ENCODE measurements around the gene PPP1R13L. TPM values are rescaled to one million over a fixed set of nuclear protein-coding genes. Genes with fewer than 3 reads are reported as not detected.

Gene PPP1R13L
- total RNA-seq, 4 donors from 2014 or later = 11.9 to 64.2 (median 35.8) TPM

DNA sequence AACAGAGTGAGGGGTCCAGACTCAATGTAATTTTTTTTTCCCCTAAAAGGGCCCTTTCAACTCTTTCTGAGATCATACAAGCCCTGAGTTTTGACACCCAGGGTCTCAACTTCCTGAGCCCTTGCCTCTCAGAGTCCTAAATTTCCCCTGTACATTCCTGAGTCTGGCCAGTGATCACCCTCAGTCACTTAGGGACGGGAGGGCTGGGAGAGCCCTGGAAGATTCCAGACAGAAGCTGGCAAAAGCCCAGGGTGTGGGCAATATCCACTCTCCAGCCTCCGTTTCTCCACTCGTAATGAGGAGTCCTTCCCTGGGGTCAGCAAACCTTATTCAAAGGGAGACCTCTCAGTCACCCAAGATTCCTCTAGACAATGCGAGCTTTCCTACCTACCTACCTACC, 1.6 kb downstream of the PPP1R13L start:
- H3K27me3 ChIP-seq = no peaks in the 10 kb centered on the region
- no peaks in the 10 kb centered on the region for H3K9me3 ChIP-seq
- peaks cover 25 to 37% of the 10 kb centered on the region in 2 donors for H3K4me1 ChIP-seq
- DNase-seq = no peak
- WGBS, 2 donors = 71 to 83% methylated on average over 4 of the region's 4 CpGs
- H3K36me3 ChIP-seq = no peaks in the 10 kb centered on the region
- H3K4me3 ChIP-seq (replicated peaks in 1 of 3) = no peak overlapping the region
- peak overlapping the region in 2 of 3 donors; percentile 6 to 34 for H3K27ac ChIP-seq
- intact Hi-C loops (cut with DNase I) = loop anchor here (10.0 kb wide), 1 partner anchor 148 kb away; the partner anchor contains the start of gene MARK4
- TF ChIP-seq POLR2A (IDR thresholded peaks at IDR 0.05) = no peak
- TF ChIP-seq, protein P1, sequence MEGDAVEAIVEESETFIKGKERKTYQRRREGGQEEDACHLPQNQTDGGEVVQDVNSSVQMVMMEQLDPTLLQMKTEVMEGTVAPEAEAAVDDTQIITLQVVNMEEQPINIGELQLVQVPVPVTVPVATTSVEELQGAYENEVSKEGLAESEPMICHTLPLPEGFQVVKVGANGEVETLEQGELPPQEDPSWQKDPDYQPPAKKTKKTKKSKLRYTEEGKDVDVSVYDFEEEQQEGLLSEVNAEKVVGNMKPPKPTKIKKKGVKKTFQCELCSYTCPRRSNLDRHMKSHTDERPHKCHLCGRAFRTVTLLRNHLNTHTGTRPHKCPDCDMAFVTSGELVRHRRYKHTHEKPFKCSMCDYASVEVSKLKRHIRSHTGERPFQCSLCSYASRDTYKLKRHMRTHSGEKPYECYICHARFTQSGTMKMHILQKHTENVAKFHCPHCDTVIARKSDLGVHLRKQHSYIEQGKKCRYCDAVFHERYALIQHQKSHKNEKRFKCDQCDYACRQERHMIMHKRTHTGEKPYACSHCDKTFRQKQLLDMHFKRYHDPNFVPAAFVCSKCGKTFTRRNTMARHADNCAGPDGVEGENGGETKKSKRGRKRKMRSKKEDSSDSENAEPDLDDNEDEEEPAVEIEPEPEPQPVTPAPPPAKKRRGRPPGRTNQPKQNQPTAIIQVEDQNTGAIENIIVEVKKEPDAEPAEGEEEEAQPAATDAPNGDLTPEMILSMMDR (IDR thresholded peaks at IDR 0.05) = no peak

DNA sequence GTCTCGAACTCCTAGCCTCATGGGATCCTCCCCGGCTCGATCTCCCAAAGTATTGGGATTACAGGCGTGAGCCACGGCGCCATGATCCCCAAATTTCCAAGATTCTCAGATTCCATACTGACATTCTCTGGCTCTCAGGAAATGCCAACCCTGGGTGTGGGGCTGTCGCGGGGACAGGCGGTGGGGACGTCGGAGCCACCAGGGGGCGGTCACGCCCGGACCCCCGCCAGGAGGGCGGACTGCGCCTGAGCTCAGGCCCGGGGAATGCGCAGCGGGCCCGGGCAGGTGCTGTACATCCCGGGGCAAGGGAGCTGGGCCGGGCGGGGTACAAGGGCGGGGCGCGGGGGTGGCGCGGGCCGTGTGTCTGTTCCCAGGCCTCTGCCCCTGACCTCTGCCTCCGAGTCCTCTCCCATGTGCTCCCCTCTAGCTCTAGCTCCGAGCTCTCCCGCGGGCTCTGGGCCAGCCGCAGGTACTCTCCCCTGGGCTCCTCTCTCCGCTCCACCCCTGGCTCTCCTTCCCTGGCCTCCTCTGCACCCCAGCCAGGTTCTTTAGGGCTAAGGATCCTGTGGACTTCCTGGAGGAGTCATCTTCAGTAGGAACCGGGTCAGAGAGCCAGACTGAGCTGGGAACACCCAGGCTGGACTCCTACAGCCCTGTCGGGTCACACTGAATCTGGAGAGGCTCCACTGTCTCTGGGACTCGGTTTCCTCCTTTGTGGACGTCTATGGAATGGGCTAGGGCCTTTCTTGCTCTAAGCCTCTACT, 2.4 kb downstream of the PPP1R13L start:
- H3K4me1 ChIP-seq = peaks cover 29 to 41% of the 10 kb centered on the region in 2 donors
- peak; percentile 38 to 39 for DNase-seq
- no peaks in the 10 kb centered on the region for H3K36me3 ChIP-seq
- no peak overlapping the region for H3K4me3 ChIP-seq (replicated peaks in 1 of 3)
- H3K27ac ChIP-seq = peak overlapping the region in 2 of 3 donors; percentile 6 to 34
- 44 to 46% methylated on average over 16 to 17 of the region's 40 CpGs for WGBS, 2 donors
- no peaks in the 10 kb centered on the region for H3K9me3 ChIP-seq
- H3K27me3 ChIP-seq = no peaks in the 10 kb centered on the region
- intact Hi-C loops (cut with DNase I) = loop anchor here (10.0 kb wide), 1 partner anchor 148 kb away; the partner anchor contains the start of gene MARK4
- TF ChIP-seq, protein P1 (IDR thresholded peaks at IDR 0.05) = peak in 2 of 6 experiments; percentile 10 to 37
- no peak for TF ChIP-seq POLR2A (IDR thresholded peaks at IDR 0.05)

DNA sequence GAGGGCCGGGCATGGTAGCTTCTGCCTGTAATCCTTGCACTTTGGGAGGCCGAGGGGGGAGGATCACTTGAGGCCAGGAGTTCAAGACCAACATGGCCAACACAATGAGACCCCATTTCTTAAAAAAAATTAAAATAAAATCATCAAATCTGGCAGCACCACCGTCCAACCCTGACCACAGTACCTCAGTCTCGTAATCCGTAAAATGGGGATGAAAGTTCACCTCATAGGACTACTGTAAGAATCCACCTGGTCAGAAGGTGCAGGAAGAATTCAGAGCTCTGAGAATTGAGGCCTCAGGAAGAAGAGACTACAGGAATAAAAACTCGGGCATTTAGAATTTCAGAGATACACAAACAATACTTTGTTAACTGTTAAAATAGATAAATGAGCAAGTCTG, 3.1 kb downstream of the PPP1R13L start:
- 97 to 98% methylated on average over 6 of the region's 6 CpGs for WGBS, 2 donors
- intact Hi-C loops (cut with DNase I) = loop anchor here (10.0 kb wide), 1 partner anchor 147 kb away; the partner anchor contains the start of gene MARK4
- no peak overlapping the region for H3K27ac ChIP-seq
- no peaks in the 10 kb centered on the region for H3K9me3 ChIP-seq
- DNase-seq = no peak
- TF ChIP-seq, protein P1 (IDR thresholded peaks at IDR 0.05) = no peak
- TF ChIP-seq POLR2A (IDR thresholded peaks at IDR 0.05) = no peak
- no peaks in the 10 kb centered on the region for H3K36me3 ChIP-seq
- no peak overlapping the region for H3K4me3 ChIP-seq (replicated peaks in 1 of 3)
- H3K4me1 ChIP-seq = peaks cover 24 to 35% of the 10 kb centered on the region in 2 donors
- H3K27me3 ChIP-seq = no peaks in the 10 kb centered on the region

DNA sequence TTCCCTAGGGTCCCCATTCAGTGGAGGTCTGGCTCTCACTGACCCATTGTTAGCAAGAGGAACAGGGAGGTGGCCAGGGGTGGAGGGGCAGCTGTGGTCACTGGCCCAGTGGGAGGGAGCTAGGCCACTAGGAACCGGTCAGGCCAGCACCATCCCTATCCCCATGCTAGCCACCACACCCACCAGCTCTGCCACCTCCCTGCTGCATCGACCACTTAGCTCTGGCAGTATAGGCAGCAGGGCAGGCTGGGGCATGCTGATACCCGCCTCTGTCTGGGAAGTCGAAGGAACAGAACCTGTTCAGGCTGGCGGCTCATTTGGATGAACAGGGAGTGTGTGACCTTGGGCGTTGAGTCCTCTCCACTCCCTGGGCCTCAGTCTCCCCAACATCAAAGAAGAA, 4.7 kb downstream of the PPP1R13L start:
- Histone ChIP-seq H3K27ac (no peak overlapping the region), H3K4me1 (peaks cover 22 to 34% of the 10 kb centered on the region in 2 donors), H3K9me3 (no peaks in the 10 kb centered on the region), H3K27me3 (no peaks in the 10 kb centered on the region), H3K4me3 (replicated peaks in 1 of 3) (no peak overlapping the region), H3K36me3 (peaks cover 0 to 7% of the 10 kb centered on the region in 2 donors)
- TF ChIP-seq, protein P1 (IDR thresholded peaks at IDR 0.05) = no peak
- TF ChIP-seq POLR2A (IDR thresholded peaks at IDR 0.05) = no peak
- no peak for DNase-seq
- WGBS, 2 donors = 91% methylated on average over 6 of the region's 6 CpGs
- intact Hi-C loops (cut with DNase I) = loop anchor here (10.0 kb wide), 1 partner anchor 145 kb away; the partner anchor contains the start of gene MARK4
